ENCODE results near the gene ADAMTS17.

ADAMTS17 gene

GRCh38 chr15:99987701-99988100 lies 354.1 kb downstream of the ADAMTS17 start:
- TF ChIP-seq EZH2phosphoT487 (IDR thresholded peaks at IDR 0.05; ENCODE audit: borderline replicate concordance) (no peak), CTCF (conservative IDR thresholded peaks at IDR 0.05; ENCODE audit: low read length) (no peak)

GRCh38 chr15:99987119-99987506 lies 354.7 kb downstream of the ADAMTS17 start:
- no peak overlapping the region for H3K9ac ChIP-seq (ENCODE audit: low read depth, low read length, poor library complexity, severe bottlenecking)
- no peaks in the 10 kb centered on the region for H3F3A ChIP-seq (ENCODE audit: low read depth)
- H2AFZ ChIP-seq (ENCODE audit: low read length): no peak overlapping the region
- no peaks in the 10 kb centered on the region for H3K9me3 ChIP-seq (ENCODE audit: insufficient read depth, low read depth, low read length)
- H3K4me1 ChIP-seq (ENCODE audit: insufficient read depth, low read length, poor library complexity, severe bottlenecking): no peaks in the 10 kb centered on the region
- H3K4me3 ChIP-seq (ENCODE audit: low read length, poor library complexity, severe bottlenecking): no peak overlapping the region
- no peaks in the 10 kb centered on the region for H3K27me3 ChIP-seq (ENCODE audit: insufficient read depth, low read length, poor library complexity, severe bottlenecking)
- TF ChIP-seq CTCF (conservative IDR thresholded peaks at IDR 0.05; ENCODE audit: low read length) (no peak), EZH2phosphoT487 (IDR thresholded peaks at IDR 0.05; ENCODE audit: borderline replicate concordance) (no peak)
- no peaks in the 10 kb centered on the region for H3K9me2 ChIP-seq (replicated peaks; ENCODE audit: low read depth, low read length)
- H3K36me3 ChIP-seq (ENCODE audit: insufficient read depth, low read length): no peaks in the 10 kb centered on the region
- no peaks in the 10 kb centered on the region for H4K20me1 ChIP-seq (ENCODE audit: insufficient read depth, low read length, poor library complexity, severe bottlenecking)
- no peaks in the 10 kb centered on the region for H3K79me2 ChIP-seq (ENCODE audit: insufficient read depth, low read length)
- H3K4me2 ChIP-seq (ENCODE audit: low read depth, low read length, poor library complexity, severe bottlenecking): no peak overlapping the region

More at GRCh38 chr15:99987701-99988100, 354.1 kb downstream of the ADAMTS17 start:
- Histone ChIP-seq H3K9me3 (ENCODE audit: insufficient read depth, low read depth, low read length) (no peaks in the 10 kb centered on the region), H3K79me2 (ENCODE audit: insufficient read depth, low read length) (no peaks in the 10 kb centered on the region), H3K4me2 (ENCODE audit: low read depth, low read length, poor library complexity, severe bottlenecking) (no peak overlapping the region), H3K36me3 (ENCODE audit: insufficient read depth, low read length) (no peaks in the 10 kb centered on the region), H3K9ac (ENCODE audit: low read depth, low read length, poor library complexity, severe bottlenecking) (no peak overlapping the region), H4K20me1 (ENCODE audit: insufficient read depth, low read length, poor library complexity, severe bottlenecking) (no peaks in the 10 kb centered on the region), H3F3A (ENCODE audit: low read depth) (no peaks in the 10 kb centered on the region), H3K9me2 (replicated peaks; ENCODE audit: low read depth, low read length) (no peaks in the 10 kb centered on the region), H2AFZ (ENCODE audit: low read length) (no peak overlapping the region), H3K4me3 (ENCODE audit: low read length, poor library complexity, severe bottlenecking) (no peak overlapping the region), H3K4me1 (ENCODE audit: insufficient read depth, low read length, poor library complexity, severe bottlenecking) (no peaks in the 10 kb centered on the region), H3K27me3 (ENCODE audit: insufficient read depth, low read length, poor library complexity, severe bottlenecking) (no peaks in the 10 kb centered on the region)

GRCh38 chr15:99986297-99987118 lies 355.3 kb downstream of the ADAMTS17 start:
- Histone ChIP-seq H3K9me3 (ENCODE audit: insufficient read depth, low read depth, low read length) (no peaks in the 10 kb centered on the region), H3K9me2 (replicated peaks; ENCODE audit: low read depth, low read length) (no peaks in the 10 kb centered on the region), H3F3A (ENCODE audit: low read depth) (no peaks in the 10 kb centered on the region), H3K4me1 (ENCODE audit: insufficient read depth, low read length, poor library complexity, severe bottlenecking) (no peaks in the 10 kb centered on the region), H3K4me2 (ENCODE audit: low read depth, low read length, poor library complexity, severe bottlenecking) (no peak overlapping the region), H3K9ac (ENCODE audit: low read depth, low read length, poor library complexity, severe bottlenecking) (no peak overlapping the region), H3K79me2 (ENCODE audit: insufficient read depth, low read length) (no peaks in the 10 kb centered on the region), H2AFZ (ENCODE audit: low read length) (no peak overlapping the region), H3K4me3 (ENCODE audit: low read length, poor library complexity, severe bottlenecking) (no peak overlapping the region), H4K20me1 (ENCODE audit: insufficient read depth, low read length, poor library complexity, severe bottlenecking) (no peaks in the 10 kb centered on the region), H3K27me3 (ENCODE audit: insufficient read depth, low read length, poor library complexity, severe bottlenecking) (no peaks in the 10 kb centered on the region), H3K36me3 (ENCODE audit: insufficient read depth, low read length) (no peaks in the 10 kb centered on the region)
- TF ChIP-seq EZH2phosphoT487 (IDR thresholded peaks at IDR 0.05; ENCODE audit: borderline replicate concordance) (no peak), CTCF (conservative IDR thresholded peaks at IDR 0.05; ENCODE audit: low read length) (no peak)
